NCI-H446 treated with DMSO at 0.1 percent for 48 hours (cell line): ENCODE data around the gene GRIFIN.

ENCODE experiments used
- DNase-seq: peaks from one replicate; lab custom pipeline; 2025; lab: John Stamatoyannopoulos, UW

GRIFIN gene

GRCh38 chr7:2512713-2513112, 36.5 kb upstream of the GRIFIN start:
- DNase-seq: no peak

- no peak for DNase-seq
Measured at GRCh38 chr7:2512179-2512661, 36.0 kb upstream of the GRIFIN start.

- DNase-seq: no peak
Measured at GRCh38 chr7:2511769-2512168, 35.6 kb upstream of the GRIFIN start.

- DNase-seq: no peak
Measured at GRCh38 chr7:2510909-2511768, 34.9 kb upstream of the GRIFIN start.

GRCh38 chr7:2510130-2510776, 34.1 kb upstream of the GRIFIN start:
- DNase-seq: no peak

- no peak for DNase-seq
Measured at GRCh38 chr7:2509298-2509906, 33.2 kb upstream of the GRIFIN start.

- DNase-seq: no peak
Measured at GRCh38 chr7:2508327-2509215, 32.4 kb upstream of the GRIFIN start.

GRCh38 chr7:2507917-2508306, 31.7 kb upstream of the GRIFIN start:
- DNase-seq: no peak

GRCh38 chr7:2507208-2507916, 31.2 kb upstream of the GRIFIN start:
- DNase-seq: no peak

GRCh38 chr7:2505401-2505800, 29.2 kb upstream of the GRIFIN start:
- DNase-seq: no peak

GRCh38 chr7:2504889-2505375, 28.7 kb upstream of the GRIFIN start:
- no peak for DNase-seq

- no peak for DNase-seq
Measured at GRCh38 chr7:2504128-2504888, 28.1 kb upstream of the GRIFIN start.

- no peak for DNase-seq
Measured at GRCh38 chr7:2503056-2503941, 27.1 kb upstream of the GRIFIN start.

- DNase-seq: no peak
Measured at GRCh38 chr7:2502647-2502966, 26.4 kb upstream of the GRIFIN start.

- DNase-seq: no peak
Measured at GRCh38 chr7:2501947-2502646, 25.9 kb upstream of the GRIFIN start.

GRCh38 chr7:2500701-2501100, 24.5 kb upstream of the GRIFIN start:
- DNase-seq: no peak

- DNase-seq: no peak
Measured at GRCh38 chr7:2499719-2500430, 23.7 kb upstream of the GRIFIN start.

- DNase-seq: no peak
Measured at GRCh38 chr7:2499181-2499580, 23.0 kb upstream of the GRIFIN start.
